Ovary (tissue), 9 donors: ENCODE results near the gene CAMTA1. TPM values are rescaled to one million over a fixed set of nuclear protein-coding genes. Genes with fewer than 3 reads are reported as not detected.

Experiments
- DNase-seq, 5 donors: peaks; one replicate each; pipeline ENCODE4 v3.0.0-alpha.2; 2019 to 2020
- H3K27ac ChIP-seq, 2 donors: fragments of 200-600 bp; one replicate each; pipeline versions ENCODE4 v1.5.1 to v1.8.0; 2019 to 2022
- H3K27me3 ChIP-seq: fragments of 200-600 bp; one replicate; pipeline ENCODE4 v1.8.0; 2022
- H3K36me3 ChIP-seq: fragments of 200-600 bp; sonication (generic); one replicate; pipeline ENCODE4 v1.5.1; 2019
- H3K4me1 ChIP-seq: one replicate; pipeline ENCODE4 v1.8.1; 2013; ENCODE audit warnings: mild to moderate bottlenecking, moderate library complexity; ENCODE audit not compliant: insufficient read depth
- H3K4me3 ChIP-seq: fragments of 200-600 bp; sonication (generic); one replicate; pipeline ENCODE4 v1.5.1; 2017
- H3K9me3 ChIP-seq, 2 donors: fragments of 200-600 bp in 1 of 2; sonication (generic) in 1 of 2; one replicate each; pipeline versions ENCODE4 v1.5.1 to v1.8.1; 2013 to 2019; ENCODE audit warnings: mild to moderate bottlenecking in 1 of 2, moderate library complexity in 1 of 2
- CTCF ChIP-seq, 3 donors: fragments of 450-650 bp in 2 of 3; fragments of 200-600 bp in 1 of 3; IDR thresholded peaks; one replicate each; pipeline versions ENCODE4 v1.5.1 to v1.8.0; 2016 to 2022; ENCODE audit warnings: antibody characterized with exemption in 3 of 3, mild to moderate bottlenecking in 1 of 3
- EP300 ChIP-seq: sonication (generic); formaldehyde crosslinking; IDR thresholded peaks from one replicate; pipeline ENCODE4 v1.6.1; 2017; ENCODE audit warnings: antibody characterized with exemption
- POLR2A ChIP-seq: fragments of 450-650 bp; IDR thresholded peaks from one replicate; pipeline ENCODE4 v1.6.1; 2017; ENCODE audit warnings: antibody characterized with exemption, mild to moderate bottlenecking, moderate library complexity
- WGBS, 3 donors: extraction: QIAGEN DNeasy Blood & Tissue Kit in 1 of 3; methylation state at CpG; one replicate each; pipeline versions ENCODE4 v1.1.5 to v1.1.7; 2013 to 2017; 5-methylcytosine and 5-hydroxymethylcytosine counted together
- intact Hi-C, 4 donors: fragments of 100-400 bp; cut with DNase I; formaldehyde crosslinking; loops; one replicate each; pipeline versions ENCODE4 v1.11.0 to v1.15.1; 2022 to 2023
- polyA plus RNA-seq, 2 donors: library from polyadenylated mRNA; stranded (reverse); fragments of 200-250 nt in 1 of 2; fragments of 350-450 nt in 1 of 2; fragmentation: Illumina TruSeq in 1 of 2; extraction: RNeasy Lipid Tissue Mini Kit (QIAGEN cat#74804) in 1 of 2; gene quantifications; one replicate each; pipeline ENCODE4 v1.2.3, GENCODE V29; 2013 to 2014
- total RNA-seq, 7 donors: library from RNA; depleted of rRNA in 2 of 7; stranded (reverse); fragments of >200 nt in 2 of 7; fragmentation: NEBNext Ultra II Directional in 3 of 7; extraction: Animal tissue kit (Norgen Biotek cat#: 25700) in 3 of 7; gene quantifications; one replicate each; pipeline versions ENCODE4 v1.1.0 to v1.2.4, GENCODE V29; 2016 to 2023
- donor health status: DM: no; HTN: no; CAD: no; lungs with moderate emphysema.
- donor health status: DM: no; HTN: no; CAD: no.
- donor health status: Bipolar disorder and iron deficiency.
- donor health status: DM: yes; HTN: yes; CAD: no.
- donor health status: DM: no; HTN: no; CAD: no.
- donor health status: DM: yes; HTN: yes; CAD: no.

The CAMTA1 gene
- total and polyA plus RNA-seq, 9 donors = 51.1 to 150 (median 67.4) TPM

GRCh38 chr1:7693662-7694061 lies 908.4 kb downstream of the CAMTA1 start:
- intact Hi-C loops = no loop called here
- no peaks in the 10 kb centered on the region for H3K36me3 ChIP-seq
- 28 to 39% (median 30%) methylated on average over 2 of the region's 2 CpGs for WGBS, 3 donors
- no peak overlapping the region for H3K27ac ChIP-seq
- no peak for DNase-seq
- H3K9me3 ChIP-seq = no peaks in the 10 kb centered on the region
- H3K4me1 ChIP-seq = no peaks in the 10 kb centered on the region
- H3K27me3 ChIP-seq = no peaks in the 10 kb centered on the region
- no peak for TF ChIP-seq CTCF (IDR thresholded peaks at IDR 0.05)
- TF ChIP-seq EP300 = no peak
- no peak for TF ChIP-seq POLR2A
- H3K4me3 ChIP-seq = no peak overlapping the region

- Histone ChIP-seq H3K27ac (no peak overlapping the region), H3K36me3 (no peaks in the 10 kb centered on the region), H3K4me3 (no peak overlapping the region), H3K27me3 (no peaks in the 10 kb centered on the region), H3K9me3 (no peaks in the 10 kb centered on the region), H3K4me1 (no peaks in the 10 kb centered on the region)
- intact Hi-C loops = no loop called here
- no peak for DNase-seq
- WGBS, 3 donors = 58 to 60% (median 59%) methylated on average over 17 of the region's 17 CpGs
- TF ChIP-seq EP300 (no peak), POLR2A (no peak), CTCF (IDR thresholded peaks at IDR 0.05) (no peak)
These were observed 909.6 kb downstream of the CAMTA1 start for GRCh38 chr1:7694600-7695496.

GRCh38 chr1:7695497-7696117 lies 910.4 kb downstream of the CAMTA1 start:
- 57 to 78% (median 68%) methylated on average over 6 of the region's 6 CpGs for WGBS, 3 donors
- Histone ChIP-seq H3K4me3 (no peak overlapping the region), H3K27me3 (no peaks in the 10 kb centered on the region), H3K27ac (no peak overlapping the region), H3K4me1 (no peaks in the 10 kb centered on the region), H3K36me3 (no peaks in the 10 kb centered on the region), H3K9me3 (no peaks in the 10 kb centered on the region)
- no peak for DNase-seq
- TF ChIP-seq EP300 (no peak), POLR2A (no peak)
- intact Hi-C loops = no loop called here

- no peak overlapping the region for H3K27ac ChIP-seq
- H3K4me3 ChIP-seq = no peak overlapping the region
- H3K36me3 ChIP-seq = no peaks in the 10 kb centered on the region
- H3K27me3 ChIP-seq = no peaks in the 10 kb centered on the region
- H3K9me3 ChIP-seq = no peaks in the 10 kb centered on the region
- WGBS, 3 donors = 86 to 90% (median 88%) methylated on average over 7 of the region's 7 CpGs
- H3K4me1 ChIP-seq = no peaks in the 10 kb centered on the region
- TF ChIP-seq POLR2A = no peak
- TF ChIP-seq CTCF (IDR thresholded peaks at IDR 0.05) = no peak
- no peak for TF ChIP-seq EP300
- DNase-seq = no peak
- intact Hi-C loops = no loop called here
These were observed 913.4 kb downstream of the CAMTA1 start for GRCh38 chr1:7698641-7699040.

GRCh38 chr1:7702365-7702764 lies 917.1 kb downstream of the CAMTA1 start:
- H3K4me1 ChIP-seq = peaks cover 4% of the 10 kb centered on the region
- intact Hi-C loops = no loop called here
- H3K9me3 ChIP-seq = no peaks in the 10 kb centered on the region
- no peak overlapping the region for H3K27ac ChIP-seq
- no peaks in the 10 kb centered on the region for H3K27me3 ChIP-seq
- WGBS, 3 donors = 13 to 33% (median 26%) methylated on average over 5 of the region's 5 CpGs
- DNase-seq = no peak
- H3K36me3 ChIP-seq = no peaks in the 10 kb centered on the region
- TF ChIP-seq CTCF (IDR thresholded peaks at IDR 0.05) = no peak
- TF ChIP-seq POLR2A = no peak
- no peak for TF ChIP-seq EP300
- H3K4me3 ChIP-seq = no peak overlapping the region
